Erythroblast (primary cell): ENCODE results near the gene GRIK2.

Experiments
- GATA1 ChIP-seq: IDR thresholded peaks from 2 replicates; pipeline ENCODE4 v1.6.1; 2011; ENCODE audit warnings: low read depth, mild to moderate bottlenecking, control low read depth, low read length, moderate library complexity
- POLR2A ChIP-seq: IDR thresholded peaks from 2 replicates; pipeline ENCODE4 v1.6.1; 2011; ENCODE audit warnings: mild to moderate bottlenecking, low read length

DNA sequence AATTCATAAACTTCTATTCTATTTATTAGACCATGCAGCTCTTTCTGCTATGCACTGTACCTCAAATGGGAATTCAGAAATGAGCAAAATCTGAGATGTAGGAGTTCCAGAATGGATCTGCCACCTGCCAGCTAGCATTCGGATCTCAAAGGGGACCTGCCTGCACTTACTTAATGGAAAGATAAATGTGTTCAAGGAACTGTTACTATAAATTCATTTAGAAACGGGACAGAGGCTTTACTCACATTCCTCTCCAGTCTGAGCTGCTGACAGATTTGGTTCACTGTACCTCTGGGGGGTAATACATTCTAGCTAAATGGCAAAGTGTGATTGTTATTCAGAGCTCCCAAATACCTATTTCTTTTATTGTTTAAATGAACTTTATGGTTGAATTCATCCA is 384.1 kb downstream of the GRIK2 start:
- TF ChIP-seq POLR2A, result no peak
- TF ChIP-seq GATA1, result no peak
